Adipocyte (in vitro differentiated cells): ENCODE data around the gene TEX14.
"Not testable (repeated sequence)": the region's sequence is repeated elsewhere in the genome, so short reads cannot be mapped to it uniquely, and the experiment has no call there.

Source experiments
- DNase-seq: peaks from one replicate; pipeline ENCODE4 v3.0.0-alpha.2; 2015; ENCODE audit warnings: low read depth
- H3K27me3 ChIP-seq: replicated peaks from 2 replicates; pipeline ENCODE4 v1.7.0; 2013; ENCODE audit warnings: mild to moderate bottlenecking, low read length, moderate library complexity; ENCODE audit not compliant: control insufficient read depth, insufficient read depth
- H3K36me3 ChIP-seq: 2 replicates; pipeline ENCODE4 v1.7.0; 2013; ENCODE audit warnings: low read length, mild to moderate bottlenecking, moderate library complexity; ENCODE audit not compliant: control insufficient read depth, insufficient read depth, severe bottlenecking
- H3K4me1 ChIP-seq: 2 replicates; pipeline ENCODE4 v1.7.0; 2013; ENCODE audit warnings: mild to moderate bottlenecking, low read length, moderate library complexity; ENCODE audit not compliant: control insufficient read depth, insufficient read depth
- H3K4me3 ChIP-seq: 2 replicates; pipeline ENCODE4 v1.7.0; 2013; ENCODE audit warnings: mild to moderate bottlenecking, low read length, moderate library complexity
- H3K9ac ChIP-seq: 2 replicates; pipeline ENCODE4 v1.7.0; 2013; ENCODE audit warnings: mild to moderate bottlenecking, low read length, moderate library complexity
- H3K9me3 ChIP-seq: 2 replicates; pipeline ENCODE4 v1.7.0; 2013; ENCODE audit warnings: mild to moderate bottlenecking, low read length, moderate library complexity; ENCODE audit not compliant: control insufficient read depth

Gene TEX14

DNA sequence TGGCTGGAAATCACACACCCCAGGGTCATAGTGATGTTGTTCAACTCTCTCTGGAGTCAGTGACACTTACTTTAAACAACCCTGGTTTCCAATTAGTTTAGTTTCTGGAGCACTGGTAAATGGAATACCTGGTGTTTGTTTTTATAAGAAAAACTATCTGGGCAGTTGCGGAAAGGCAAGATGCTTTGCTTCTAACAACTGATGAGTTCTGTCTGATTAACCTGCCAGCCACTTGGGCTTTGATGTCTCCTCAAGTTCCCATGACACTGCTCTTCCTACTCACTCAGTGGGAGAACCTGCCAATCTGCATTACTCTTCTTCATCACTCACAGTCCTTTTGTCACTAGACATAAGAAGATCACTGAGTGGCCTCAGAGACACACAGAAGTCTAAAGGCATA lies 98.7 kb downstream of the TEX14 start:
- DNase-seq: no peak
- no peaks in the 10 kb centered on the region for H3K9me3 ChIP-seq
- H3K9ac ChIP-seq: no peak overlapping the region
- H3K4me1 ChIP-seq: no peaks in the 10 kb centered on the region
- H3K4me3 ChIP-seq: no peak overlapping the region
- no peaks in the 10 kb centered on the region for H3K36me3 ChIP-seq
- H3K27me3 ChIP-seq: no peaks in the 10 kb centered on the region

DNA sequence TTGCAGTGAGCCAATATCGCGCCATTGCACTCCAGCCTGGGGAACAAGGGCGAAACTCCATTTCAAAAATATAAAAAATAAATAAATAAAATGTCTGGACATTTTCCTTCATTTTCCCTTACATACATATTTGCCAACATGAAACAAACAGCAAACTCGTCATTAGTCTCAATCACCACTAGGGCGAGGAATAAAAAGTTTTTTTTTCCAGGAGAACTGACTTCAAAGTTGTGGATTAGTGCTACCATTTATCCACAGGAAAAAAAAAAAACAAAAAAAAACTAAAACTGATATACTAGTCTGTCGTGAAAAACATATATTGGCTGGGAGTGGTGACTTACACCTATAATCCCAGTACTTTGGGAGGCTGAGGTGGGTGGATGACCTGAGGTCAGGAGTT lies 100.4 kb downstream of the TEX14 start:
- Histone ChIP-seq H3K9me3 (no peaks in the 10 kb centered on the region), H3K4me1 (peaks cover under 1% of the 10 kb centered on the region), H3K27me3 (no peaks in the 10 kb centered on the region), H3K36me3 (no peaks in the 10 kb centered on the region), H3K9ac (no peak overlapping the region), H3K4me3 (no peak overlapping the region)
- no peak for DNase-seq

DNA sequence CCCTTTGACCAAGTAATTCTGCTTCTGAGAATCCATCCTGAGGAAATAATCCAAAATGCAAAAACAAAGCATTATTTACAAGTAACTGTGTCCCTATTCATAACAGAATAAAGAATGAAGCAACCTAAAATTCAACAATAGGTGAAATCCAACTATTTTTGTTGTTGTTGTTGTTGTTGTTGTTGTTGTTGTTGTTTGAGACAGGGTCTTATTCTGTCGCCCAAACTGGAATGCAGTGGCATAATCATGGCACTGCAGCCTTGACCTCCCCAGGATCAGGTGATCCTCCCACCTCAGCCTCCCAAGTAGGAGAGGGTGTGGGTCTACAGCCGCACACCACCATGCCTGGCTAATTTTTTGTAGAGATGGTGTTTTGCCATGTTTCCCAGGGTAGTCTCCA lies 101.5 kb downstream of the TEX14 start:
- no peaks in the 10 kb centered on the region for H3K27me3 ChIP-seq
- H3K9me3 ChIP-seq: no peaks in the 10 kb centered on the region
- no peak for DNase-seq
- H3K4me1 ChIP-seq: peaks cover 9% of the 10 kb centered on the region
- H3K4me3 ChIP-seq: no peak overlapping the region
- no peaks in the 10 kb centered on the region for H3K36me3 ChIP-seq
- no peak overlapping the region for H3K9ac ChIP-seq

DNA sequence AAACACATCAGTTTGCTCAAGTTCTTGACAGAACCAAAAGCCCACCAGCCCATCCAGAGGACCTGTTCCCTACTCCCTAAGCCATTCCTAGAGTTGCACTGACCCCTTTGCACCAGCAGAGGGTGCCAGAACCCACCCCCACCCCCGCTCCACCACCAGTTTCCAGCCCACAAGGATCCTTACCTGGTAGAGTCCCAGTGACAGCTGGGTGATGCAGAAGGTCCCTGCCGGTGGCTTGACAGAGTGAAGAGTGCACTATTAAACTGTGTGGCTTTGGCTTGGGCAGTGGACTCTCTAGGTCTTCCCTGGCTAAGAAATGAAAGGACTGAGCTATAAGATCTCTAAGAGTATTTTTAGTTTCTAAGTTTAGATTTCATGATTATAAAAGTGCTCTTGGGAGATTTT lies 104.1 kb downstream of the TEX14 start:
- peaks cover 25% of the 10 kb centered on the region for H3K4me1 ChIP-seq
- no peaks in the 10 kb centered on the region for H3K9me3 ChIP-seq
- peak; percentile 67 for DNase-seq
- H3K36me3 ChIP-seq: no peaks in the 10 kb centered on the region
- peaks cover 4% of the 10 kb centered on the region for H3K27me3 ChIP-seq
- H3K9ac ChIP-seq: no peak overlapping the region
- H3K4me3 ChIP-seq: no peak overlapping the region

DNA sequence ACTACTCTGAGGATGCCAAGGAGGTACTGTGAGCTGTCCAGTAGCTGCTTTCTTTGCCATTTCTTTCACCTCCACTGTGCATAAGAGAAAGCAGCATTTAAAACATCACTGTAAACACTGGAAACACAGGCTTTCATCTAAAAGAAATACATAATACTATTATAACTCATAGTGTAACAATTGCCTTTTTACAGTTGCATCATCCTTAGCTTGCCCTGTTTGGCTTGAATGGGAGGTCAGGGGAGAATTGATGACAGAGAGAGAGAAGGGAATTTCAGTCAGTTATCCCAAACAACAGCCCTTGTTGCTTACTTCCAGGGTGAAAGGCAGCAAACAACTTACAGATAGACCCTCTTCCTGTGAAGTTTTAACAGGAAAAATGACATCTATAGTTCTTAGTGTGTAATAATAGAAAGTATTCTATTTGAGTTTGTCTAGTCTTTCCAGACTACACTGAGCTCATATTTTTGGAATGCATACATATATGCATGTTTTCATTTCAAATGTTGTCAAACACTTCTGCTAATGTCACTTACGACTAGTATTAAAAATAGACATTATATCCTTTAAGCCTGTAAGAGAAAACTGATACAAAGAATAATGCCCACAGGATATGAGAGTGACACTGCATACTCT lies 105.7 kb downstream of the TEX14 start:
- Histone ChIP-seq H3K9me3 (no peaks in the 10 kb centered on the region), H3K4me1 (peaks cover 25% of the 10 kb centered on the region)

DNA sequence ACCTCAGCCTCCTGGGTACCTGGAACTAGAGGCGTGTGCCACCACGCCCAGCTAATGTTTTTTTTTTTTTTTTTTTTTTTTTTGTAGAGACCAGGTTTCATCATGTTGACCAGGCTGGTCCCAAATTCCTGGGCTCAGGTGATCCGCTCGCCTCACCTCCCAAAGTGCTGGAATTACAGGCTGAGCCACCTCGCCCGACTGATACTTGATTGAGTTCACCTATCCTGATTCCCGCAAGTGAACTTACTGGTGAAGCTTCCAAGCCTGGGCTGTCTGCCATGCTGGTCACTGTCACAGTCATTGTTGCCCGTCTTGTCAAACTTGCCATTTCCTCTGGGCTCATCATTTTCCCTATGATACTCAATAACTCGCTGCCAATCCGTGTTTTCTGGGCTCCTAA lies 106.3 kb downstream of the TEX14 start:
- Histone ChIP-seq H3K9me3 (no peaks in the 10 kb centered on the region), H3K4me3 (no peak overlapping the region), H3K36me3 (no peaks in the 10 kb centered on the region), H3K27me3 (peaks cover 4% of the 10 kb centered on the region), H3K4me1 (peaks cover 25% of the 10 kb centered on the region), H3K9ac (no peak overlapping the region)
- no peak for DNase-seq

More for the DNA sequence above, 105.7 kb downstream of the TEX14 start:
- Histone ChIP-seq H3K9ac (no peak overlapping the region), H3K36me3 (no peaks in the 10 kb centered on the region), H3K27me3 (peaks cover 4% of the 10 kb centered on the region), H3K4me3 (no peak overlapping the region)
- DNase-seq: peak; percentile 33

DNA sequence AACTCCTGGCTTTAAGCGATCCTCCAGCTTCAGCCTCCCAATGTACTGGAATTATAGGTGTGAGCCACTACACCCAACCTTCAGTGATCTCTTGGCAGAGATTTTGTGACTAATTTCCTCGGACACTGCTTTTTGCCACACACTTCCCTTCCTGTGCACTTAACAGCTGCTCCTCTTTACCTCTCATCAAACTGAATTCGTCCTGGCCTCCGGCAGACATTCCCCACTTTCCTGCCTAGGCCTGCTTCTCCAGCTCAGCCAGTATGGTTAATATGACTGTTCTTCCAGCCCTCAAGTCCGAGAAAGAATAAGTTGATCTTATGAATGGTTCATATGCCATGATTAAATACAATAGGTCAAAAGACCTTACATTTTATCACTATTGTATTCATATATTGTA lies 108.4 kb downstream of the TEX14 start:
- Histone ChIP-seq H3K36me3 (no peaks in the 10 kb centered on the region), H3K4me3 (no peak overlapping the region), H3K9me3 (no peaks in the 10 kb centered on the region), H3K4me1 (peaks cover 25% of the 10 kb centered on the region), H3K9ac (no peak overlapping the region), H3K27me3 (peaks cover 8% of the 10 kb centered on the region)
- DNase-seq: no peak

DNA sequence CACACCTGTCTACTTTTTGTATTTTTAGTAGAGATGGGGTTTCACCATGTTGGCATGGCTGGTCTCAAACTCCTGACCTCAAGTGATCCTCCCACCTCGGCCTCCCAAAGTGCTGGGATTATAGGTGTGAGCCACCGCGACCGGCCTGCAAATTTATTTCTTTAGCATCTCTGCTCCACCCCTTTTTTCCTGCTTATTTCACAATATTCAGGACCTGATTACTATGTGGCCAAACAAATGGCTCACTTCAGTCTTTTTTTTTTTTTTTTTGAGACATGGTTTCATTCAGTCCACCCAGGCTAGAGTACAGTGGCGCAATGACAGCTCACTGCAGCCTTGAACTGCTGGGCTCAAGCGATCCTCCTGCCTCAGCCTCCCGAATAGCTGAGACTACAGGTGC lies 109.1 kb downstream of the TEX14 start:
- not testable (repeated sequence) for H3K4me3 ChIP-seq, H3K36me3 ChIP-seq, DNase-seq, H3K9me3 ChIP-seq, H3K9ac ChIP-seq, H3K27me3 ChIP-seq
- peaks cover 25% of the 10 kb centered on the region for H3K4me1 ChIP-seq

DNA sequence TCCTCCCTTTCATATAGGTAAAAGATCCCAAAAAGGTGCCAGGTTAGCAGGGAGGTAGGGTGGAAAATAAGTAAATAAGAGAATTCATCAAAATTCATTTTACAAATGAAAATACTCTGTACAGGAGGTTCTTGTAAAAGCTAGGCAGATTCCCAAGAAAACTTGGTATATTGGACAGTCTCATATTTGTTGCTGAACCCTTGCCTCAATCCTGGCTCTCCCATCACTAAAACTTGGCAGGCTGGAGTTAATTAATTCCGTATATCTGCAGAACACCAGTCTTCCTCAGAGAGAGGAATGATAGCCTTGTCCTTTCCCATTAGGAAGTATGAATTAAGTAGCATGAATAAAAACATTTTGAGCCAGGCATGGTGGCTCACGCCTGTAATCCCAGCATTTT lies 111.2 kb downstream of the TEX14 start:
- no peak for DNase-seq
- Histone ChIP-seq H3K9ac (no peak overlapping the region), H3K4me1 (peaks cover 20% of the 10 kb centered on the region), H3K9me3 (no peaks in the 10 kb centered on the region), H3K27me3 (peaks cover 8% of the 10 kb centered on the region), H3K36me3 (no peaks in the 10 kb centered on the region), H3K4me3 (no peak overlapping the region)

DNA sequence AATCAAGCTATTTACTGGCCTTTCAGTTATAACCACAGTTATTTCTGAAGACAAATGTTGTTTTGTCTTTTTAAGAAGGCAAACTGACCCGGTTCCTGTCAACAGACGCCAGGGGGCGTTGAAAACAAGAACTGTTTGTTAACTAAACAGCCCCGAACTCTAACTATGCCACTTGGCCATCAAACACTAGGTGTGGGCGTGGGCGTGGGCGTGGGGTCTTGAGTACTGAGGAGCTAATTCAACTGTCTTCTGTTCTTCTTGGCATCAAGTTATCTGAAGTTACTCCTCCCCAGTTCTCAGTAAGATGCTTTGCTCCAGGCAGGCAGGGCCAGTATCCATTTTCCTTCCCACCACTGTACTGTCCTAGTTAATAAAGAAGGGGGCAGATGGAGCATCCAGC lies 114.1 kb downstream of the TEX14 start:
- Histone ChIP-seq H3K36me3 (no peaks in the 10 kb centered on the region), H3K4me3 (no peak overlapping the region), H3K9ac (no peak overlapping the region), H3K27me3 (peaks cover 4% of the 10 kb centered on the region), H3K9me3 (no peaks in the 10 kb centered on the region), H3K4me1 (peaks cover 7% of the 10 kb centered on the region)
- peak; percentile 82 for DNase-seq

DNA sequence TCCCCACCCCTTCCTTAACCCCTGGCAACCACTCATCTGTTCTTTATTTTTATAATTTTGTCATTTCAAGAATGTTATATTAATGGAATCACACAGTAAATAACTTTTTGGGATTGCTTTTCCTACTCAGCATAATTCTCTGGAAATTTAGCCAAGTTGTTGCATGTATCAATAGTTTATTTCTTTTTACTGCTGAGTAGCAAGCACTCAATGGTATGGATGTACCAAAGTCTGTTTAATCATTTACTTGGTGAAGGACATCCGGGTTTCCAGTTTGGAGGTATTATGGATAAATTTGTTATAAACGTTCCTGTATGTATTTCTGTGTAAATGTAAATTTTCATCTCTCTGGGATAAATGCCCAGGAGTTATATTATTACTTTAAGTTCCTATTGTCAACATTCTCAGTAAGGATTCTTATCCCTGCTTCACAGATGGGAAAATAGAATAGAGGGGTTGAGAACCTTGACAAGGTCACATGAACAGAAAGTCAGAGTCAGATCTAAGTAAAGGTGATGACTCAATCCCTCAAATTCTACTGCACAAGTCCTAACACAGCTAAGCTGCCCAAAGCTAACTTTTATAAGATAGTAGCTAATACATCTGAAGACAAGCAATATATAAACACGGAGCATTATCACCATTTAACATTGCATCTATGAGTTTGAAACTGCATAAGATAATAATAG lies 115.0 kb downstream of the TEX14 start:
- peaks cover 7% of the 10 kb centered on the region for H3K4me1 ChIP-seq
- H3K36me3 ChIP-seq: no peaks in the 10 kb centered on the region
- no peaks in the 10 kb centered on the region for H3K9me3 ChIP-seq
- no peak for DNase-seq
- H3K4me3 ChIP-seq: no peak overlapping the region
- H3K9ac ChIP-seq: no peak overlapping the region
- H3K27me3 ChIP-seq: peaks cover 4% of the 10 kb centered on the region

DNA sequence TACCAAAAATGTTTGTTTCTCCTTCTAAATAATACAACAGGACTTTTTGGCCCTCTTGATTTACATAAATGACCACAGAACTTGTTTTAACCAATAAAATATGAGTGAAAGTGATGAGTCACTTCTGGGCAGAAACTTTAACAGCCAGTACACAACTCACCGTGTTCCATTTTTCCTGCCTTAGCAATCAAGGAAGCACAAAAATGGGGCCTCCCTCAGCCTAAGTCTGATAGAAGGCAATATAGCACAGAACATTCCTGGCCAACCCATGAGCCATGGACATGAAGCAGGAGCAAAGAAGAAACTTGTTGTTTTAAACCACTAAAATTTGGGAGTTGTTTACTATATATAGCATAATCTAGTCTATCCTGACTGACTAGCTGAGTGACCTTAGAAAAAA lies 116.3 kb downstream of the TEX14 start:
- Histone ChIP-seq H3K4me3 (no peak overlapping the region), H3K27me3 (peaks cover 4% of the 10 kb centered on the region), H3K9ac (no peak overlapping the region), H3K36me3 (no peaks in the 10 kb centered on the region), H3K4me1 (peaks cover 7% of the 10 kb centered on the region), H3K9me3 (no peaks in the 10 kb centered on the region)
- peak; percentile 47 for DNase-seq
